GM20000 (cell line): ENCODE results near the gene SLC6A20.

Experiments used
- DNase-seq: peaks from one replicate; pipeline ENCODE4 v3.0.0; 2012; ENCODE audit warnings: low spot score
- CTCF ChIP-seq: IDR thresholded peaks from 2 replicates; pipeline ENCODE4 v1.5.1; 2012; ENCODE audit warnings: mild to moderate bottlenecking, control low read depth; ENCODE audit errors: extremely low read depth, missing control alignments

Gene SLC6A20

GRCh38 chr3:45832699-45833098 is 36.4 kb upstream of the SLC6A20 start:
- TF ChIP-seq CTCF, result peak; percentile 14
- no peak for DNase-seq

GRCh38 chr3:45830121-45830520 is 33.8 kb upstream of the SLC6A20 start:
- no peak for TF ChIP-seq CTCF
- no peak for DNase-seq

GRCh38 chr3:45826908-45827307 is 30.6 kb upstream of the SLC6A20 start:
- no peak for TF ChIP-seq CTCF
- DNase-seq, result no peak

GRCh38 chr3:45826321-45826720 is 30.0 kb upstream of the SLC6A20 start:
- no peak for DNase-seq
- no peak for TF ChIP-seq CTCF

GRCh38 chr3:45821127-45821526 is 24.8 kb upstream of the SLC6A20 start:
- TF ChIP-seq CTCF, result no peak
- DNase-seq, result no peak

- no peak for TF ChIP-seq CTCF
Observed at GRCh38 chr3:45819543-45819942, 23.2 kb upstream of the SLC6A20 start.

GRCh38 chr3:45817831-45818522 is 21.6 kb upstream of the SLC6A20 start:
- DNase-seq, result no peak
- TF ChIP-seq CTCF, result no peak

More at GRCh38 chr3:45819543-45819942, 23.2 kb upstream of the SLC6A20 start:
- no peak for DNase-seq
